K562 (cell line): ENCODE data around the gene ZFP92. TPM values are rescaled to one million over a fixed set of nuclear protein-coding genes. Genes with fewer than 3 reads are reported as not detected.

ENCODE experiments used
- ATAC-seq: fragments of 200-7000 bp; cut with Tn5 transposase; 3 replicates; pipeline ENCODE4 v1.9.1; 2020; ENCODE audit warnings: moderate library complexity
- BruUV-seq: library from RNA; stranded (reverse); fragments of 400-500 nt; replicated peaks from 2 replicates; lab custom pipeline; 2021; lab: Mats Ljungman, UMichigan
- CTCF ChIA-PET: fragments of 300-600 bp; formaldehyde crosslinking; extraction: SDS; loops from one replicate; lab custom pipeline; 2021; ENCODE audit warnings: low intra/inter-chr PET ratio; lab: Yijun Ruan, JAX
- POLR2A ChIA-PET: fragments of 300-600, 350-650 bp; sonication (Branson Sonifier 250); formaldehyde crosslinking; extraction: SDS; loops from one replicate; lab custom pipeline; 2021; ENCODE audit warnings: antibody characterized with exemption, inconsistent platforms; lab: Yijun Ruan, JAX
- DNase-seq, 4 experiments: peaks; one replicate each; pipeline versions ENCODE4 v3.0.0 to v3.0.0-alpha.2; 2011 to 2018; ENCODE audit warnings: low spot score in 3 of 4, mixed read lengths in 3 of 4; ENCODE audit errors: extremely low read depth in 1 of 4
- FAIRE-seq: peaks from 2 replicates; lab custom pipeline; 2011; peaks lifted over from hg19 to GRCh38; lab: Jason Lieb, UNC
- H2AFZ ChIP-seq: 2 replicates; pipeline ENCODE4 v1.6.0; 2011; ENCODE audit warnings: low read depth, low read length, control low read depth, inconsistent platforms
- H3K27ac ChIP-seq: fragments of 200-600 bp; 3 replicates; pipeline ENCODE4 v1.8.0; 2011; ENCODE audit warnings: low read depth, mild to moderate bottlenecking, control low read depth, inconsistent platforms, low read length, moderate library complexity, mixed read lengths; ENCODE audit errors: extremely low read depth
- H3K27me3 ChIP-seq, 2 experiments: fragments of 300-600 bp in 1 of 2; 2 replicates in 1 of 2; 3 replicates in 1 of 2; pipeline versions ENCODE4 v1.6.0 to v1.8.0; 2011; ENCODE audit warnings: inconsistent platforms in 2 of 2, low read length in 2 of 2, mild to moderate bottlenecking in 1 of 2, mixed read lengths in 1 of 2, moderate library complexity in 1 of 2; ENCODE audit not compliant: control insufficient read depth in 2 of 2, insufficient read depth in 2 of 2
- H3K36me3 ChIP-seq: fragments of 300-600 bp; 3 replicates; pipeline ENCODE4 v1.8.0; 2011; ENCODE audit warnings: mild to moderate bottlenecking, low read length, inconsistent platforms; ENCODE audit not compliant: control insufficient read depth, insufficient read depth
- H3K4me1 ChIP-seq, 2 experiments: fragments of 200-600 bp in 1 of 2; replicated peaks in 1 of 2; 2 replicates in 1 of 2; 3 replicates in 1 of 2; pipeline versions ENCODE4 v1.5.1 to v1.8.0; 2011; ENCODE audit warnings: inconsistent platforms in 2 of 2, low read length in 2 of 2, mild to moderate bottlenecking in 1 of 2, mixed read lengths in 1 of 2, moderate library complexity in 1 of 2; ENCODE audit not compliant: control insufficient read depth in 2 of 2, insufficient read depth in 2 of 2
- H3K4me2 ChIP-seq: 2 replicates; pipeline ENCODE4 v1.6.1; 2011; ENCODE audit warnings: low read length, control low read depth, inconsistent platforms, mixed read lengths; ENCODE audit not compliant: insufficient read depth
- H3K4me3 ChIP-seq: fragments of 200-600 bp; sonication (generic), shearing (Covaris generic); 2 replicates; pipeline ENCODE4 v1.5.1; 2016; ENCODE audit warnings: control low read depth, inconsistent platforms
- H3K79me2 ChIP-seq: fragments of 200-600 bp; 3 replicates; pipeline ENCODE4 v1.8.0; 2011; ENCODE audit warnings: low read length, inconsistent platforms; ENCODE audit not compliant: control insufficient read depth, insufficient read depth
- H3K9ac ChIP-seq, 2 experiments: 2 replicates each; pipeline versions ENCODE4 v1.6.0 to v1.6.1; 2011; ENCODE audit warnings: low read depth in 2 of 2, low read length in 2 of 2, control low read depth in 1 of 2, inconsistent platforms in 1 of 2, mild to moderate bottlenecking in 1 of 2, mixed read lengths in 1 of 2; ENCODE audit not compliant: insufficient read depth in 1 of 2
- H3K9me1 ChIP-seq: one replicate; pipeline ENCODE4 v1.6.0; 2011; ENCODE audit warnings: inconsistent platforms, mild to moderate bottlenecking, low read length, moderate library complexity; ENCODE audit not compliant: control insufficient read depth, insufficient read depth
- H3K9me3 ChIP-seq: replicated peaks from 2 replicates; pipeline ENCODE4 v1.5.1; 2011; ENCODE audit warnings: low read depth, low read length, inconsistent platforms; ENCODE audit not compliant: control insufficient read depth, insufficient read depth
- H4K20me1 ChIP-seq: replicated peaks from 2 replicates; pipeline ENCODE4 v1.6.1; 2011; ENCODE audit warnings: low read length, inconsistent platforms, mixed read lengths; ENCODE audit not compliant: control insufficient read depth, insufficient read depth
- CCNT2 ChIP-seq: IDR thresholded peaks from 2 replicates; pipeline ENCODE4 v1.6.1; 2011; ENCODE audit warnings: borderline replicate concordance, low read depth, mild to moderate bottlenecking, moderate library complexity, mixed read lengths, low read length; ENCODE audit not compliant: insufficient read length; ENCODE audit errors: extremely low read depth
- EZH2 ChIP-seq: IDR thresholded peaks from 2 replicates; pipeline ENCODE4 v1.6.1; 2012; ENCODE audit warnings: low read depth, mild to moderate bottlenecking, inconsistent platforms, low read length, borderline replicate concordance
- HDAC8 ChIP-seq: fragments of 450-650 bp; IDR thresholded peaks from 2 replicates; pipeline ENCODE4 v1.6.1; 2016; ENCODE audit warnings: mild to moderate bottlenecking, missing genetic modification characterization, moderate library complexity, missing compliant biosample characterization
- RBM39 ChIP-seq: fragments of 200-400 bp; formaldehyde crosslinking; optimal IDR thresholded peaks from 2 replicates; pipeline ENCODE3; 2018; ENCODE audit warnings: low read depth, low read length
- ZBED1 ChIP-seq: IDR thresholded peaks from 2 replicates; pipeline ENCODE4 v1.6.1; 2014
- ZNF551 ChIP-seq: fragments of 250-450 bp; sonication (Bioruptor Pico); IDR thresholded peaks from 2 replicates; pipeline ENCODE4 v1.5.0; 2021; ENCODE audit warnings: mild to moderate bottlenecking, moderate library complexity
- ZNF584 ChIP-seq: fragments of 200-800 bp; sonication (Bioruptor generic); IDR thresholded peaks from 2 replicates; pipeline ENCODE4 v1.6.1; 2016; ENCODE audit warnings: low read depth, mild to moderate bottlenecking, missing genetic modification characterization, missing compliant biosample characterization
- ZNF764 ChIP-seq: fragments of 250-450 bp; sonication (Bioruptor Pico); IDR thresholded peaks from 2 replicates; pipeline ENCODE4 v1.4.0; 2020; ENCODE audit warnings: low read depth, mild to moderate bottlenecking, moderate library complexity
- WGBS: fragments of 100-300 bp; shearing (Covaris generic); methylation state at CpG from one replicate; pipeline ENCODE4 v1.1.6; 2016; ENCODE audit warnings: low coverage, mixed read lengths; ENCODE audit not compliant: insufficient coverage; ENCODE audit errors: missing lambda C conversion rate; 5-methylcytosine and 5-hydroxymethylcytosine counted together
- in situ Hi-C: fragments of 300-500 bp; cut with MboI; formaldehyde crosslinking; loops from 4 replicates; pipeline ENCODE4 v1.15.0; 2018; ENCODE audit warnings: inconsistent platforms, mixed read lengths
- intact Hi-C: fragments of 100-400 bp; cut with micrococcal nuclease; formaldehyde crosslinking; loops from 2 replicates; pipeline ENCODE4 v1.14.2; 2022
- polyA plus RNA-seq, 8 experiments: library from polyadenylated mRNA; depleted of rRNA in 4 of 8; stranded (reverse) in 5 of 8; unstranded in 3 of 8; fragments of >200 nt; fragmentation: Nextera tagmentation in 2 of 8; fragmentation: Illumina TruSeq in 1 of 8; extraction: Ambion mirVana in 2 of 8; extraction: Trizol in 1 of 8; gene quantifications; 2 replicates each; pipeline versions ENCODE4 v1.2.1 to v1.2.3, GENCODE V29; 2011 to 2014; ENCODE audit warnings: inconsistent platforms in 1 of 8, missing spikeins in 1 of 8
- total RNA-seq, 7 experiments: library from RNA; depleted of rRNA in 6 of 7; stranded (reverse); fragments of >200 nt in 6 of 7; fragmentation: Illumina TruSeq in 2 of 7; extraction: Trizol in 2 of 7; gene quantifications; 2 replicates each; pipeline versions ENCODE4 v1.2.1 to v1.2.3, GENCODE V29; 2011 to 2021; ENCODE audit warnings: low replicate concordance in 1 of 7
- TF ChIP-seq, protein P1 (sequence below): sonication (generic); formaldehyde crosslinking; IDR thresholded peaks from 2 replicates; pipeline ENCODE4 v1.8.0; 2023; ENCODE audit warnings: mild to moderate bottlenecking, missing genetic modification reagents

ZFP92 gene
- total and polyA plus RNA-seq, 9 of the 15 experiments (the other 6 are each of a cell fraction or from before 2014, with no cell fraction given), result 0.32 to 3.3 (median 1.8) TPM

DNA sequence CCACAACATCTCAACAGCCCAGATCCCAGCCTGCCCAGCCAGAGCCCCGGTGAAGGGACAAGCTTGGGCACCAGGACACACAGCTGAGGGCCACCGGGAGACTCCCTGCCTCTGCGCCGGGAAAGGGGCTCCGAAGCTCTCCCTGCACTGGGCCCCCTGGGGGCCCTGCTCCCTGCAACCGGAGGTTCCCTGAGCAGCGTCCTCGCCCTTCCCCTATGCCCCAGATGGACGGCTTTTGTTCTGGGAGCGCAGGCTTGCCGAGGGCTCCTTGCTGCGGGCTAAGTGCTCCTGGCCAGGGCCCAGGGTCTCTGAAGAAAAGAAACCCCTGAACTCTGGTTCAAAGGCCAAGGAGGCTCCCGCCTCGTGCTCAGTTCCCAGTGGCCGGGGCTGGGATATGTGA lies 899 bp upstream of the ZFP92 start:
- WGBS, result 86% methylated on average over 3 of the region's 15 CpGs
- Histone ChIP-seq H3K36me3 (no peaks in the 10 kb centered on the region), H3K4me2 (no peak overlapping the region; the same call in 1 of the 2 replicates), H3K9me3 (no peaks in the 10 kb centered on the region), H3K4me1 (peaks cover 12 to 61% of the 10 kb centered on the region in 2 experiments; a peak in 4 of 5 replicates)
- DNase-seq, result no peak
- in situ Hi-C loops, result no loop called here
- POLR2A ChIA-PET, result no interaction called here
- TF ChIP-seq, protein P1, sequence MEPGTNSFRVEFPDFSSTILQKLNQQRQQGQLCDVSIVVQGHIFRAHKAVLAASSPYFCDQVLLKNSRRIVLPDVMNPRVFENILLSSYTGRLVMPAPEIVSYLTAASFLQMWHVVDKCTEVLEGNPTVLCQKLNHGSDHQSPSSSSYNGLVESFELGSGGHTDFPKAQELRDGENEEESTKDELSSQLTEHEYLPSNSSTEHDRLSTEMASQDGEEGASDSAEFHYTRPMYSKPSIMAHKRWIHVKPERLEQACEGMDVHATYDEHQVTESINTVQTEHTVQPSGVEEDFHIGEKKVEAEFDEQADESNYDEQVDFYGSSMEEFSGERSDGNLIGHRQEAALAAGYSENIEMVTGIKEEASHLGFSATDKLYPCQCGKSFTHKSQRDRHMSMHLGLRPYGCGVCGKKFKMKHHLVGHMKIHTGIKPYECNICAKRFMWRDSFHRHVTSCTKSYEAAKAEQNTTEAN (CRISPR knock-in tag), result no peak
- TF ChIP-seq CCNT2 (no peak), ZNF551 (CRISPR knock-in tag) (no peak), HDAC8 (tag) (no peak), ZNF764 (no peak), EZH2 (no peak), RBM39 (no peak), ZBED1 (no peak), ZNF584 (CRISPR knock-in tag) (no peak)
- TF ChIP-seq, all 486 proteins: peak for 0
- no peaks in the 10 kb centered on the region for H3K27me3 ChIP-seq
- no peak for FAIRE-seq
- ATAC-seq, result no peak
- peaks cover 9% of the 10 kb centered on the region for H3K79me2 ChIP-seq
- no peaks in the 10 kb centered on the region for H3K9me1 ChIP-seq
- H3K9ac ChIP-seq, result 0 out of 4 replicates have a peak overlapping the region, but pooled peaks of 1 of the 2 experiments have one; percentile 61
- H3K27ac ChIP-seq, result no peak overlapping the region
- CTCF ChIA-PET, result no interaction called here
- no peaks in the 10 kb centered on the region for H4K20me1 ChIP-seq
- intact Hi-C loops, result no loop called here
- H2AFZ ChIP-seq, result peak overlapping the region; percentile 93; the same call in 1 of the 2 replicates
- BruUV-seq, result no TSS peak
- no peak overlapping the region for H3K4me3 ChIP-seq
